Measurements from ENCODE around the gene BAHCC1. TPM values are rescaled to one million over a fixed set of nuclear protein-coding genes. Genes with fewer than 3 reads are reported as not detected.

Gene BAHCC1
- total and polyA plus RNA-seq, 2 of the 8 experiments (the other 6 are each of a cell fraction or from before 2014, with no cell fraction given): 0.26 to 0.58 TPM

- TF ChIP-seq CTCF (IDR thresholded peaks at IDR 0.05; ENCODE audit: control extremely low read depth in 1 of 3, insufficient read depth in 1 of 3, low read depth in 1 of 3, low read length in 3 of 3) (peak in 2 of 3 experiments; percentile 50 to 66; a peak in 3 of 4 replicates), TAF1 (IDR thresholded peaks at IDR 0.05; ENCODE audit: low read depth, low read length) (no peak), TAF7 (optimal IDR thresholded peaks at IDR 0.05; ENCODE audit: borderline replicate concordance, low read depth, low read length) (no peak), JUN (IDR thresholded peaks at IDR 0.05; ENCODE audit: low read depth, low read length) (no peak), CHD7 (IDR thresholded peaks at IDR 0.05; ENCODE audit: insufficient replicate concordance, low read length) (no peak), SUZ12 (IDR thresholded peaks at IDR 0.05; ENCODE audit: low read length) (no peak), RXRA (IDR thresholded peaks at IDR 0.05; ENCODE audit: insufficient read depth, low read depth, low read length) (no peak)
Observed at GRCh38 chr17:81409190-81409935, 14.1 kb downstream of the BAHCC1 start (continued).

Measured in H1 (cell line).